GM12801 (cell line): ENCODE measurements around the gene PLLP.

Source experiments
- TF ChIP-seq, protein P1 (sequence below): IDR thresholded peaks from one replicate; pipeline ENCODE4 v1.5.1; 2011; ENCODE audit warnings: control low read depth; ENCODE audit not compliant: insufficient read length; ENCODE audit errors: extremely low read depth

PLLP gene

DNA sequence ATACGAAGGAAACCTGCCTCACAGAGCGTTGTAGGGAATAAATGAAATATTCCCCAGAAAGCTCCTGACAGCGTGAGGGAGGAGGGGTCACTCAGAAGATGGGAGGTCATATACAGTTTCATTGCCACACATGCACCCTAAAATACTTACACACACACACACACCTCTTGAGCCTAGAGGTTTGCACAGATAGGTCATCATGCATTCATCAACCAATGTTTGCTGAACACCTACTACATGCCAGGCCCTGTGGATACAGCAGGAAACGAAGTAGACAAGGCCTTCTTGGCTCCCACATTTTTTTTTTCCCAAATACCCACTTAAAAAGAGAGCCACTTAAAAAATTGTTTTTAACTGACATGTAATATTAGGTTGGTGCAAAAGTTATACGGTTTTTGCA lies 907 bp upstream of the PLLP start:
- TF ChIP-seq, protein P1, sequence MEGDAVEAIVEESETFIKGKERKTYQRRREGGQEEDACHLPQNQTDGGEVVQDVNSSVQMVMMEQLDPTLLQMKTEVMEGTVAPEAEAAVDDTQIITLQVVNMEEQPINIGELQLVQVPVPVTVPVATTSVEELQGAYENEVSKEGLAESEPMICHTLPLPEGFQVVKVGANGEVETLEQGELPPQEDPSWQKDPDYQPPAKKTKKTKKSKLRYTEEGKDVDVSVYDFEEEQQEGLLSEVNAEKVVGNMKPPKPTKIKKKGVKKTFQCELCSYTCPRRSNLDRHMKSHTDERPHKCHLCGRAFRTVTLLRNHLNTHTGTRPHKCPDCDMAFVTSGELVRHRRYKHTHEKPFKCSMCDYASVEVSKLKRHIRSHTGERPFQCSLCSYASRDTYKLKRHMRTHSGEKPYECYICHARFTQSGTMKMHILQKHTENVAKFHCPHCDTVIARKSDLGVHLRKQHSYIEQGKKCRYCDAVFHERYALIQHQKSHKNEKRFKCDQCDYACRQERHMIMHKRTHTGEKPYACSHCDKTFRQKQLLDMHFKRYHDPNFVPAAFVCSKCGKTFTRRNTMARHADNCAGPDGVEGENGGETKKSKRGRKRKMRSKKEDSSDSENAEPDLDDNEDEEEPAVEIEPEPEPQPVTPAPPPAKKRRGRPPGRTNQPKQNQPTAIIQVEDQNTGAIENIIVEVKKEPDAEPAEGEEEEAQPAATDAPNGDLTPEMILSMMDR: no peak

GRCh38 chr16:57284952-57285363 lies 486 bp upstream of the PLLP start:
- TF ChIP-seq, protein P1: no peak

- TF ChIP-seq, protein P1: no peak
Measured at GRCh38 chr16:57283959-57284208, 588 bp downstream of the PLLP start.

DNA sequence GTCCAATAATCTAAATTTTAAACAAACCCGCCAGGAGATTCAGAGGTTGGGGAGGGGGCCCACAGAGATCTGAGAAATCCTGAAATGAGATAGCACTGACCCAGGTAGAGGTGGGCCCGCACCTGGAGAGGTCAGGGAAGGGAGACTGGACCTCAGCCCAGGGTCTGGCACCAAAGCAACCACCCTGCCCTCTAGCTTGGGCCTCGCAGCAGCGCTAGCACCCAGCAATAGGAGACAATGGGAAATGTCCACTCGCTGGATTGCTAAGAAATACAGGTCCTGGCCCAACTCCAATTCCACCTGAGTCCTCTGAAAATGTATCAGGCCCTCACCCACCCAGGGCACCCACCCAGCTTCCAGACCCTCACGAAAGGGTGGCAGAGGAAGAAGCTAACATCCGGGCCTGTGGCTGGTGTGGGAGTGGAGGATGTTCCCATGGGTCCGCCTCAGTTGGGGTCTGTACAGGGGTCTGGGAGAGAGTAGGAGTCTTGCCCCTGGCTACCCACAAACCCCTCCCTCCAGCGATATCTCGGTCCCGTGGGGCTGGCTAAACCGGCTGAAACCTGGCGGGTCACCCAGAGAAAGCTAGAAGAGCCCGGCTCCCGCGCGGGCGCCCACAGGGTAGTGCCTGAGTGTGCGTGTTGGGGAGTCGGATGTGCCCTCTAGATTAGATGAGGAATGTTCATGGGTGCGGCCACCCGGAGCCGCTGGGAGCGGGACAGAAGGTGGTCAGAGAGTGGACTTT lies 1.1 kb downstream of the PLLP start:
- TF ChIP-seq, protein P1: no peak

DNA sequence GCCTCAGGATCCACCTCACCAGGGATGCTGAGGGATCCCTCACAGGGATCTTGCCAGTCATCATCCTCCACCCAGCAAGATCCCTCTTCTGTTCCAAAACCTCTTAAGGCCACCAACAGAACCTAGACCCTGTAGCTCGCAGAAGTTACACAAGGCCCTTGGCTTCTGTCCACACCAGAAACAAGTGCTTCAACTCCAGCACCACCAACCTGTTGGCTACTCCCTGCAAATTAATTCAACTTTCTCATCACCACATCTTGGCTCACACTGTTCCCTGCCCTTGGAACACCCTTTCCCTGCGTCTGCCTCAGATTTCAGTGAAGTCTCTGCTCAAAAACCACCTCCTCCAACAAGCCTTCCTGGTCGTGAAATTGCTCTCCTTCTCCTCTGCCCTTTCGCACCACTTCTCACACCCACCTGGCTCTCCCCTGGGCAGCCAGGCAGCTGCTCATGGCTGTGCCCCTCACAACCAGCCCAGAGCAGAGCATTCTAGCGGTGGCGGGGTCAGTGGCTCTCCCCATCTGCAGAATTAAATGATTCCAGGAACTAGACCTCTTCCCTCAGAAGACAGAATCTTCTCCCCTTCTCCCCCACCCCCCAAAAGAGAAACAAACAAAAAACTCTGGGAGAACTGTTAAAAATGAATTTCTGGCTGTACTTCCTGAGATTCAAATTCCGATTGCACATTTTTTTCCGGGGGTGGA lies 1.8 kb downstream of the PLLP start:
- TF ChIP-seq, protein P1: no peak

DNA sequence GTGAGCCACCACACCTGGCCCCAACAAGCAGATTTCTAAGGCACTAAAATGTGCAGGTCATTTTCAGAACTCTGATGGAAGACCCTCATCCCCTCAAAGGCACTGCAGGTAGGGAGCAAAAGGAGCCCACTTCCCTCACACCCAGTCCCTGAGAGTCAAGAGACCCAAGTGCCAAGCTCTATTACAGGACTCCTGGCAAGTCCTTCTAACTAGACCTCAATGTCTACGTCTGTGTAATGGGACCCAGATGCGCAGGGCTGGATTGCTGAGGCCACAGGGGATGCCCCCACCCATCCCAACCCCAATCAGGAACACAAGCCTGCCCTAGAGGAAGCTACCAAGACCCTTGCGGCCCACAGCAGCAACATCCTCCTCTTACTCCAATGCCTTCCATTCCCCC lies 2.7 kb downstream of the PLLP start:
- TF ChIP-seq, protein P1: no peak

GRCh38 chr16:57279780-57280638 lies 4.5 kb downstream of the PLLP start:
- TF ChIP-seq, protein P1: no peak
